HL-60/S4 treated with retinoic acid at 250 ng/mL for 4 days and 3 days (cell line): Measurements from ENCODE around the gene FRMPD2.
"Not testable (repeated sequence)": the region's sequence is repeated elsewhere in the genome, so short reads cannot be mapped to it uniquely, and the experiment has no call there.

ENCODE experiments used
- in situ Hi-C: fragments of 300-500 bp; cut with MboI; formaldehyde crosslinking; loops from 2 replicates; pipeline ENCODE4 v1.7.0; 2022; ENCODE audit warnings: low sequenced_read_pairs

FRMPD2 gene

GRCh38 chr10:48253970-48254657 lies 20.4 kb downstream of the FRMPD2 start:
- in situ Hi-C loops, result no loop called here

- in situ Hi-C loops, result no loop called here
Observed at GRCh38 chr10:48252354-48252650, 22.2 kb downstream of the FRMPD2 start.

DNA sequence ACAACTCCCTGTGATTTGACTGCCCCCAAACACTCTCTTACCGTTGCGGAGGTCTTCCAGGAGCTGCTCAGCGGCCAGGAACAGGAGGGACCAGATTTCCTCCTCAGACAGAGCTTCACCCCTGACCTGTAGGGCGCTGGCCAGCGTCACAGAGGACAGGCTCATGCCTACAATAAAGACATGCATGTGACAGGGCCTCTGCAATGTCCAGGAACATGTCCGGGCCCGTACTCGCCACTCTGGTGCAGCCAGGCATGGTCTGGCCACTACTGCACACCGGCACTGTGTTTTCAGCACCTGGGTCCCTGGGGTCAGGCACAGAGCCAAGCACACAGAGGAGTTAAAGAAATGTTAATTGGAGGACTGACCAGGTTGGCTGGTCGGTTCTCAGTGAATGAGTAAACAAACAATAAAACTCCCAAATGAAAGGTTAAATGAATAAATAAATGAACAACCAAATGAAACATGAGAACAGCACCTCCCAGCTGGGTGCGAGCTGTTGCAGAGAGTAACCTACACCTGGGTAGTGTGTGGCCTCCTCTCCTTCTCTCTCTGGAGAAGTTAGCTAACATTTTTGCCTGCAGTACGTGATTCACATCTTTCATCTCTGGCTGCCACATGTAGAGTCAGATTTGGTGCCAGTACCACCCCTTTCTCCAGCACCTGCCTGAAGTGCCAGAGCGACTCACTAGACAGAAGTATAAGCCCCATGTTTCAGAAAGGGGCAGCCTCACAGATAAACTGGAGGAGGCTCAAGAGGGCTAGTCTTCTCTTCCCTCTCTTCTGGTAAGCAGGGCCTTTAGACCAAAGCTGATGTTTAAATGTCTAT lies 22.8 kb downstream of the FRMPD2 start:
- in situ Hi-C loops, result no loop called here

- in situ Hi-C loops, result no loop called here
Observed at GRCh38 chr10:48251152-48251524, 23.4 kb downstream of the FRMPD2 start.

DNA sequence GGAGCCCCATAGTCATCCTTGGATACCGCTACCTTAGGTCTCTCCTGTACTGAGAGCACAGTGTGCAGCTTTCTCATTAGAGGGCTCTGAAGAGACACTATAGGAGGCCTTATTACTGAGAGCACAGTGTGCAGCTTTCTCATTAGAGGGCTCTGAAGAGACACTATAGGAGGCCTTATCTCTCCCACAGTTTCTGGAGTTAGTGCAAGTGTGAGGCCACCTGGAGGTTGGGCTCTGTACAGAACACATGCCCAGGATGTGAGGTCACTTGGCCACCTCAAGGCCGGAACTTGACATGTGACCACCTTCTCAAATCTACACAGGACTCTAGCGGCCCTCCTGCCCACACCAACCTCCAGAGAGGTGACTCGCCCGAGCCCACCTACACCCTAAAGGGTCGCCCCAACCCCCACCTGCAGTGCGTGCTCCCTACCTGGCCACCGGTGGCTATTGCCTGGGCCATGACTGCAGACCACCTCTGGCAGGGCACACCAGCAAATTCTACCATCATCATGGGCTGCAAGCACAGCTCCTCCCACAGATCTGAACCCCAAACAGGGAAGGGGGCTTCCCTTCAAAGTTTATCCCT lies 24.6 kb downstream of the FRMPD2 start:
- in situ Hi-C loops, result no loop called here

GRCh38 chr10:48249004-48249762 lies 25.3 kb downstream of the FRMPD2 start:
- in situ Hi-C loops, result no loop called here

DNA sequence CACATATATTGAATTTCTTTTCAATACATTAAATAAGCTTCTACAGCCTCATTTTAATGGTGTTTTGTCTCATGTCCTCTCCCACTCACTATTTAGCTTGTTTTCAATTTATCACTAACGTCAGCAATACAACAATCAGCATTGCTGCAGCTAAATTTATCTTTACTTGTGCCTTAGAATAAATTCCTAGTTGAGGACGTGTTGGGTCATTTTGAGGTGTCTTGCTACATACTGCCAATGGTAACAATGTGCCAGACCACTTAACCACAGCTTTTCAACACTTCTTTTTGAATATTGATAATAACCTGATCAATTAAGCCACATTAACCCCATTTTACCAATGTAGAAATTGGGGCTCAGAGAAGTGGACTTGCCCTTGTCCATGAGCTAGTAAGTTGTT lies 26.0 kb downstream of the FRMPD2 start:
- in situ Hi-C loops, result no loop called here

DNA sequence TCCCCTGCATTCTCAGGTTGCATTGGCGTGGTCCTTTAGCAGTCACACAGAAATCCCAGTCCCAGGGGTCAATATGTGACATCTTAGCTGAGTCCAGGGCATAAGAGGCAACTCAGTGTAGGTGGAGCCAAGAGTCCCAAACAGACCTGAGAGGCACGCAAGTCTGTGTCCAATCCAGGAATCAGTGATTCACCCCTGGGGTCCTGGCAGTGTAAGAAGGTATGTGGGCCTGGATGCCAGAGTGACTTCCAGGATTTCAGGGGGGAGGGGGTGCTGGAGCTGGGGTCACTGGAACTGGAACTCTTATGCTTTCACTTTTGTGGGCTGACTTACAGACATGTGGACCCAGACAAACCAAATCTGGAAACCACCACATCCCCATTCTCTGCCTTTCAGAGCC lies 26.8 kb downstream of the FRMPD2 start:
- in situ Hi-C loops, result no loop called here

GRCh38 chr10:48246501-48246900 lies 28.0 kb downstream of the FRMPD2 start:
- in situ Hi-C loops, result no loop called here

GRCh38 chr10:48245977-48246376 lies 28.5 kb downstream of the FRMPD2 start:
- in situ Hi-C loops, result no loop called here

DNA sequence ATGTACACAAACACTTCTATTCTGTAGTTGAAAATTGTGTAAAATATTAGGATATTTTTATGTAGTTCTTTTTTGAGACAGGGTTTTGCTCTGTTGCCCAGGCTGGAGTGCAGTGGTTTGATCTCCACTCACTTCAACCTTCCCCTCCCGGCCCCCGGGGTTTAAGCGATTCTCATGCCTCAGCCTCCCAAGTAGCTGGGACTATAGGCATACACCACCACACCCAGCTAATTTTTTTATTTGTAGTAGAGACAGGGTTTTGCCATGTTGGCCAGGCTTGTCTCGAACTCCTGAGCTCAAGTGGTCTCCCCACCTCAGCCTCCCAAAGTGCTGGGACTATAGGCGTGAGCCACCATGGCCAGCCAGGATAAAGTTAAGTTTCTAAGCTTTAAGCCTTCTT lies 30.6 kb downstream of the FRMPD2 start:
- in situ Hi-C loops, result not testable (repeated sequence)

DNA sequence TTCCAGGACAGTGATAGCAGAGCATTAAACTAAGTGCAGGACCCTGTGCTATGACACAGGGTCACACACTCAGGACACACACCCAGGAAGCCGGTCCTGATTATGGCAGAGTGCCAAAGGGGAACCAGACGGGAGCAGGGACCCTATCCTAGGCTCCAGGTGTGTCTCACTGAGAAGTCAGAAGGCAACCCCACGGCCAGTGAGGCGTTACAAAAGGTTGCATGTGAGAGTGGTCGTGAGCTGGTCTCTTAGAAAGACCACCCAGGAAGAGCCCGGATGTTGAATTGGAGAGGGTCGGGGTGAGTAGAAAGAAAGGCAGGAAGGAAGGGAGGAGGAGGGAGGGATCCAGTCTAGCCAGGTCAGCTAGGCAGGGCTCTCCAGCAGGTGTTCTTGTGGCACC lies 31.0 kb downstream of the FRMPD2 start:
- in situ Hi-C loops, result no loop called here

- in situ Hi-C loops, result no loop called here
Observed at GRCh38 chr10:48242171-48242904, 32.2 kb downstream of the FRMPD2 start.

DNA sequence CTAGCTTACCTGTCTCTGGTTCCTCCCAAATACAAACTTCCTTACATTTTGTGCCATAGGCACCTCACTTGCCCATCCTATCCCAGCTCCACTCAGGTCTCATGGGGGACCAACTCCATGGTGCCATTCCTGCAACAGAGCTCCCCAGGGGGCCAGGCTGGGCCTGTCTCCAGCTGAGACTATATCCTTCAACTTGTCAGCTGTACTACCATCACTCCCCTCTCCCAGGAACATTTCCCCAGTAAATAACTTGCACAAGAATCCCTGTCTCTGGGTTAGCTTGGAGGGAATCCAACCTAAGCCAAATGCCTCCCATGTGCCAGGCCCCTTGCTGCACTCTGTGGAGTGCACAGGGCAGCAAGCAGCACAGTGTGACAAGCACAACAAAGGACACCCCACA lies 33.2 kb downstream of the FRMPD2 start:
- in situ Hi-C loops, result no loop called here

DNA sequence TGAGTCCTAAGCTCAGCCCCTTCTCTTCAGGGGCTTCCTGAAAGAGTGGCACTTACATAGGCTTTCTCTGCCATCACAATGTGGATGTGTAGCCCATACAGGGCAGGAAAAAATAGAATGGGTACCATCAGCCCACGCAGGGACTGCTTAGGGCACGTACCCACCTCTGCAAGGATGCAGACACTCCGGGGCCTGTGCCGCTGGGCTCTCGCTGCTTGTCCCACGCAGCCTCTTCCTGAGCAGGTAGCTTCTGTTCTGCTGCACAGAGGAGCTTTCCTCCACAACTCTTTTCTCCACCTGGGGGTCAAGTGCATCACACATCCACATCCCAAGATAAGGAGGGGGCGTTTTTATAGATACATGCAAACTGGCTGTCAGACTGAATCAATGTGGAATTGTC lies 34.3 kb downstream of the FRMPD2 start:
- in situ Hi-C loops, result no loop called here

DNA sequence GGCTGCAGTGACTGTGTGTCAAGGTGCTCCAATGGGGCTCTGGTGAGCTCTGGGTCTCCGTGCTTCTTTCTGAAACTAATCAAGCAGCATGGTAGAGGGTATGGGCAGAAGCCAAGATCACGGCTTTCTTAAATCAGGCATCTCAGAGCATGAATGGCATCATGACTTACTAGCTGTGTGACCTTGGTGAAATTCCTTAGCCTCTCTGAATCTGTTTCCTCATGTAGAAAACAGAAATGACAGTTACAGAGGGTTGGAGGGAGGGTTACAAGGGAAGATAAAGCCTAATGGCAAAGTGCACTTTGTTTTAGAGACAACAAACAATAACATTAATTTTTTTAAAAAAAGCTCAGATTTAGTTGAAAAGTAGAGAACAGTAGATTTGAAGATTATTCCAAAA lies 34.9 kb downstream of the FRMPD2 start:
- in situ Hi-C loops, result no loop called here

DNA sequence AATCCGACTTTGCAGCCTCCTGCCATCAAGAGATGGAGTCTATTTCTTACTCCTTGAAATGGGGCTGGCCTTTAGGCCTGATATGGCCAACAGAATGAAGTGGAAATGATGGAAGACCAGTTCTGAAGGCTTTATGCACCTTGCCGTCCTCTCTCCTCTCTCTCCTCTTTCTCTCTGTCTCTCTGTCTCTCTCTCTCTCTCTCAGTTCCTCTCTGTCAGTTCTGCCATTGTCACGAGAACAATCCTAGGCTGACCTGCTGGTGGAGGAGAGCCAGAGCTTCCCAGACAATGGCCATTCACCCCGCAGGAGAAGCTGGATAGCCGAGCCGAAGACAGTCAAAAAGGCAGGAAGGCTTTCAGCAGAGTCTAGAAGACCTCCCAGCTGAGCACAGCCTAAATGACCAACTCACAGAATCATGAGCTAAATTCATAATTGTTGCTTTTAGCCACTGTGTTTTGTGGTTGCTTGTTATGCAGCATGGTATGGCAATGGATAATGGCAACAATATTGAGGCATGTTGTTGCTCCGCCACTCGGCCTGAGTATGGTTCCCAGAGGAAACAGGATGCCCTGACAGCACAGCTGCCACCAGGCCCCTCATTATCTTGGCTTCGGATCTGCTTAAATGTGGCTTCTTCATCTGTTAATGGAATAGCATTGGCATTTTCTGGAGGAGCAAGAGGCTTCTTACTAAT lies 35.5 kb downstream of the FRMPD2 start:
- in situ Hi-C loops, result no loop called here

DNA sequence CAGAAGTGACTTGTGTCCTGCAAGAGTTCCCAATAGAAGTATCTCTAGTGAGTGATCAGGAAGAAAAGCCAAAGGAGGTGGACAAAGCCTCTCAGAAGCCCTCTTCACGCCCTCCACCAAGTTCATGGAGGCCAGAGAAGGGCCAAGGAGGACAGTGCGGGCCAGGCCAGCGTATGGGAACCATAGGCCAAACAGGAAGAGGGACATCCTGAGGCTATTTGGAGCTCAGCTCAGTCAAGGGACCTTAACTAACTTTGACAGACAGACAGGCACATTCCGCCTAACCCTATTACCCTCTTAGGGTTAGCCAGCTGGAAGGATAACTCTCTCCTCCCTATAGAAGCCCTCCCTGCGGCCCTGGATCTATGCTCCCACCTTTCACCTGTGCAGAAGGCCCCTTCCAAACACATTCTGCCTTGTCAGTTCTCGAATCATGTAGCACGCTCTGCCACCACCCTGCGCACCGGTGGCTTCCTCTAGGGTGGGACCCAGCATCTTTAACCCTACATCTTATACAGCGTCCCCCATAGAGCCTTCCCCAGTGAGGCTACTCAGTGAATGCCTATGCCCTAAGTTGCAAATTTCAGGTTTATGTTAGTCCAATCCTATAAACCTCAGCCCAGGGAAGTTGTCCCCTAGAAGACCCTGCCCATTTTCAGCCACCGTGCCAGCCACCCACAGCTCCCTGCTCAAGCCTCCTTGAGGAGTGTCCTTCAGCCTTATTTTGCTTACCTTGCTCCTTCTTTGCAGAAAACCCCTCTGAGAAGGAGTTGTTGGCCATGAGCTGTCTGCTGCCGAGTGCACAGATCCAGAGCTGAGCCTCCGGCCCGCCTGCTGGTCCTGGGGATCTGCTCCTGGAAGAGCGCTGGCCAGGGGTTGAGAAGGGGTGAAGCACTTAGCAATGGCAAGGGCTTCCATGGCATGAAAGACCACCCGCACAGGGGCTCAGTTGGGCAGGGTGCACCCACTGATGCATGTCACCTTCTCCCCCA lies 36.9 kb downstream of the FRMPD2 start:
- in situ Hi-C loops, result no loop called here

DNA sequence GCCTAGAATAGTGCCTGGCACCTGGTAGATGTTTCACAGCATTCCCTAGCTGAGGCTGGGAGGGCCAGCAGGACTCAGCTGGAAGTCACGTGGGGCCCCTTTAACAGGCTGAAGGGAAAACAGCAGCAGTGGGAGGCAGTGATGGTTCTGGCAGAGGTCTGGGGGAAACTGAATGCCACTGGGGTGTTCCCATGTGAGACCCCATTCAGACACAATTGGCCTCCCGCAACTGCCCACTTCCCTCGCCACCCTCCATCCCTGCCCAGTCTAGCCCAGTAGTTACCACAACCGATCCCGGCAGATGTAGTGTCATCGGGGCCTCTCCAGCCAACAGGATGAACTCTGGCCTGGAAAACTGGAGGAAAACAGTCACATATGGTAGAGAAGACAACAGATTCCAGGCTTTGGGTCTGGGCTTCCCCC lies 38.3 kb downstream of the FRMPD2 start:
- in situ Hi-C loops, result no loop called here
